Measurements from ENCODE around the gene FAM20A. TPM values are rescaled to one million over a fixed set of nuclear protein-coding genes. Genes with fewer than 3 reads are reported as not detected.
A peak's percentile ranks its signal among the peaks of the same experiment; 100 is the strongest.

Gene FAM20A
- total RNA-seq, 2 donors from 2014 or later = 24.8 to 25.3 TPM

- no peak for TF ChIP-seq CTCF (IDR thresholded peaks at IDR 0.05)
- no peak for ATAC-seq (ENCODE audit: insufficient number of reproducible peaks, low FRiP score, low read depth)
- H3K9me3 ChIP-seq = no peaks in the 10 kb centered on the region
- DNase-seq (ENCODE audit: low spot score) = no peak
- H3K27me3 ChIP-seq (replicated peaks; ENCODE audit: insufficient read depth) = no peaks in the 10 kb centered on the region
- H3K36me3 ChIP-seq = no peaks in the 10 kb centered on the region
- no peak overlapping the region for H3K4me3 ChIP-seq
- peak overlapping the region in 1 of 2 donors; percentile 17 for H3K27ac ChIP-seq
- H3K4me1 ChIP-seq (ENCODE audit: control insufficient read depth in 1 of 2, low read depth in 2 of 2) = peaks cover 4 to 12% of the 10 kb centered on the region in 2 donors
Observed at GRCh38 chr17:68603027-68603426, 1.9 kb upstream of the FAM20A start.

DNA sequence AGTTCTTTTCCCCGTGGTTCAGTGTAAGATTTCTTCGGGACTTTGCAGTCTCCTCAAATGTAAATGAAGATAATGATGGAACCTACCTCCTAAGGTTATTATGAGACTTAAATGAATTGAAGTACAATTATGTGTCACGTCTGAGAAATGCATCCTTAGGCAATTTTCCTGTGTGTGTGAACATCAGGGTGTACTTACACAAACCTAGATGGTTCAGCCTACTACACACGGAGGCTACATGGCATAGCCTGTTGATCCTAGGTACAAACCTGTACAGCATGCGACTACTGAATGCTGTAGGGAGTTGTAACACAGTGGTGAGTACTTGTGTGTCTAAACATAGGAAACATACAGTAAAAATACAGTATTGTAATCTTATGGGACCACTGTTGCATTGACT is 1.1 kb upstream of the FAM20A start:
- Histone ChIP-seq H3K27ac (no peak overlapping the region), H3K4me1 (ENCODE audit: control insufficient read depth in 1 of 2, low read depth in 2 of 2) (peaks cover 4 to 12% of the 10 kb centered on the region in 2 donors), H3K9me3 (no peaks in the 10 kb centered on the region), H3K4me3 (no peak overlapping the region), H3K36me3 (no peaks in the 10 kb centered on the region), H3K27me3 (replicated peaks; ENCODE audit: insufficient read depth) (no peaks in the 10 kb centered on the region)
- ATAC-seq (ENCODE audit: insufficient number of reproducible peaks, low FRiP score, low read depth) = no peak
- no peak for DNase-seq (ENCODE audit: low spot score)
- no peak for TF ChIP-seq CTCF (IDR thresholded peaks at IDR 0.05)

DNA sequence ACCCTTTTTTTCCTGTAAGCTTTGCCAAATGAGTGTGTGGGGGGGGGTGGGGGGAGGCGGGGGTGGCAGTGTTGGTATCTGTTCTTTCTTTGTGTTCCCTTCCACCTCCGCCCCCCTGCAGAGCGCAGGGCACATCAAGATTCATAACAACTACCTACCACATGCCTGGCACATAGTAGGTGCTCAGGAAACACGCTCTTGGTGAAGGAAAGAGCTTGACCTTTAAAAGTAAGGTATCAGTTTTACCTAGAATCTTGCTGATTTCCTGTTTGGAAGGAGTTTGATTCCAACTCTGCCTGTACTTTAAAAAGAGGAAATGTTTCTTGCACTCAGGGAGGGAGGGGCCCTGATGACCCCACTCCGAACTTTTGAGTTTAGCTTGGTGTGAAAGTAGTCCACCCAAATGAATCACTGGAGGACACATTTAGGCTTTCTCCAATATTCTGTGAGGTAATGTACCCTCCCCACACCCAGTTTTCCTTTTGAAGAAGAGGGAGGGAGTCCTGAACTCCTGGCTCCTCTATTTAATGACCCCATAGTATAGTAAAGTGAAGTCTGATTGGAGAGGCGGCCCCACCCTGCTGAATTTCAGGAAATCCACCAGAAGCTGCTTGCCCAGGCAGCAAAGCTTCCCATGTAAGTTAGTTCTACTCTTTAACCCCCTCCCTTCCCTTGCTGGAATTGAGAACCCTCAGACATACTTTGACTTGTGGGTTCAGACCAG is 560 bp upstream of the FAM20A start:
- H3K4me3 ChIP-seq = peak overlapping the region; percentile 73
- H3K27ac ChIP-seq = no peak overlapping the region
- no peak for TF ChIP-seq CTCF (IDR thresholded peaks at IDR 0.05)
- H3K36me3 ChIP-seq = no peaks in the 10 kb centered on the region
- DNase-seq (ENCODE audit: low spot score) (no peak), ATAC-seq (ENCODE audit: insufficient number of reproducible peaks, low FRiP score, low read depth) (no peak)
- H3K4me1 ChIP-seq (ENCODE audit: control insufficient read depth in 1 of 2, low read depth in 2 of 2) = peaks cover 4 to 12% of the 10 kb centered on the region in 2 donors
- H3K9me3 ChIP-seq = no peaks in the 10 kb centered on the region
- no peaks in the 10 kb centered on the region for H3K27me3 ChIP-seq (replicated peaks; ENCODE audit: insufficient read depth)

- ATAC-seq (ENCODE audit: insufficient number of reproducible peaks, low FRiP score, low read depth) = no peak
- TF ChIP-seq CTCF (IDR thresholded peaks at IDR 0.05) = no peak
- Histone ChIP-seq H3K36me3 (no peaks in the 10 kb centered on the region), H3K4me1 (ENCODE audit: control insufficient read depth in 1 of 2, low read depth in 2 of 2) (peaks cover 11 to 23% of the 10 kb centered on the region in 2 donors), H3K4me3 (peak overlapping the region; percentile 73), H3K9me3 (no peaks in the 10 kb centered on the region), H3K27me3 (replicated peaks; ENCODE audit: insufficient read depth) (no peaks in the 10 kb centered on the region), H3K27ac (peak overlapping the region; percentile 24 to 46)
- DNase-seq (ENCODE audit: low spot score) = no peak
Observed at GRCh38 chr17:68600067-68600930, 868 bp downstream of the FAM20A start.

DNA sequence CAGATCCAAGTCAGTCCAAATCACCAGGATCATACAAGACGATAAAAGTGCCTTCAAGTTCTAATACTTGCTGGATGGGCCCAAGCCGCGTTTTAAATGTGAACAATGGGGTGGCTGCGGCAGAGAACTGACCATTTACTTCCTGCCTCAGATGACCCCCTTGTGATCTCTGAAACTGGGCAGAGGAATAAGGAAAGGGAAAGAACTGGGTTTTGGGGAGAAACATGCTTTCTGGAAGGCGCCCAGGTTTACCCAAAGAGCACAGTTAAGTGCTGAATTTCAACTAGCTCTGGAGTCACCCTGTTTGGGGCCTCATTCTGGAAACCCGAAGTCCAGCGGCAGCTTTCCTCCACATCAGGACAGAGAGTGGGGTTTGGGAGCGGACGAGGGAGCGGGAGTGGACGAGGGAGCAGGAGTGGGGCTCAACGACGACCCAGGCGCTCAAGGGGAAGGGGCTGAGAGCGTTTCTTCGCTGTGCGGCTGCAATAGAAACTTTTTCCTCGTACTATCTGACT is 1.6 kb downstream of the FAM20A start:
- ATAC-seq (ENCODE audit: insufficient number of reproducible peaks, low FRiP score, low read depth) (no peak), DNase-seq (ENCODE audit: low spot score) (no peak)
- no peak for TF ChIP-seq CTCF (IDR thresholded peaks at IDR 0.05)

More for the DNA sequence above, 1.6 kb downstream of the FAM20A start:
- H3K9me3 ChIP-seq = no peaks in the 10 kb centered on the region
- peak overlapping the region in 1 of 2 donors; percentile 46 for H3K27ac ChIP-seq
- no peaks in the 10 kb centered on the region for H3K36me3 ChIP-seq
- H3K27me3 ChIP-seq (replicated peaks; ENCODE audit: insufficient read depth) = no peaks in the 10 kb centered on the region
- peaks cover 16 to 30% of the 10 kb centered on the region in 2 donors for H3K4me1 ChIP-seq (ENCODE audit: control insufficient read depth in 1 of 2, low read depth in 2 of 2)
- peak overlapping the region; percentile 73 for H3K4me3 ChIP-seq

All from thoracic aorta (tissue), 2 donors.